Keratinocyte (primary cell): ENCODE measurements around the gene ZNF558. TPM values are rescaled to one million over a fixed set of nuclear protein-coding genes. Genes with fewer than 3 reads are reported as not detected.

ENCODE experiments used
- DNase-seq: peaks from one replicate; pipeline ENCODE4 v3.0.0-alpha.2; 2011; ENCODE audit warnings: low read depth, missing footprints, low spot score
- FAIRE-seq: peaks from 2 replicates; lab custom pipeline; 2011; peaks lifted over from hg19 to GRCh38; lab: Jason Lieb, UNC
- H2AFZ ChIP-seq: 2 replicates; pipeline ENCODE4 v1.6.0; 2012; ENCODE audit warnings: low read length, control low read depth, inconsistent platforms; ENCODE audit not compliant: control insufficient read depth
- H3K27ac ChIP-seq: 2 replicates; pipeline ENCODE4 v1.5.1; 2011; ENCODE audit warnings: low read length; ENCODE audit not compliant: control insufficient read depth, insufficient read depth
- H3K27me3 ChIP-seq: 3 replicates; pipeline ENCODE4 v1.6.0; 2011; ENCODE audit warnings: low read length; ENCODE audit not compliant: control insufficient read depth, insufficient read depth; ENCODE audit errors: extremely low read depth
- H3K36me3 ChIP-seq, 2 experiments: 2 replicates in 1 of 2; 3 replicates in 1 of 2; pipeline ENCODE4 v1.5.1; 2011; ENCODE audit warnings: low read length in 2 of 2, mild to moderate bottlenecking in 1 of 2; ENCODE audit not compliant: control insufficient read depth in 2 of 2, insufficient read depth in 2 of 2; ENCODE audit errors: extremely low read depth in 1 of 2
- H3K4me1 ChIP-seq: 3 replicates; pipeline ENCODE4 v1.5.1; 2011; ENCODE audit warnings: low read length; ENCODE audit not compliant: control insufficient read depth, insufficient read depth; ENCODE audit errors: extremely low read depth
- H3K4me2 ChIP-seq: 3 replicates; pipeline ENCODE4 v1.6.0; 2011; ENCODE audit warnings: low read depth, low read length; ENCODE audit not compliant: control insufficient read depth, insufficient read depth; ENCODE audit errors: extremely low read depth
- H3K4me3 ChIP-seq, 3 experiments: fragments of 200-600 bp in 1 of 3; sonication (generic) in 1 of 3; 2 replicates in 2 of 3; 3 replicates in 1 of 3; pipeline ENCODE4 v1.5.1; 2011 to 2016; ENCODE audit warnings: low read length in 3 of 3, mild to moderate bottlenecking in 3 of 3, control low read depth in 2 of 3, inconsistent platforms in 1 of 3, low read depth in 1 of 3, mixed read lengths in 1 of 3, mixed run types in 1 of 3, moderate library complexity in 1 of 3; ENCODE audit not compliant: control insufficient read depth in 2 of 3, insufficient read depth in 2 of 3; ENCODE audit errors: extremely low read depth in 1 of 3
- H3K79me2 ChIP-seq: 2 replicates; pipeline ENCODE4 v1.6.0; 2012; ENCODE audit warnings: low read length; ENCODE audit not compliant: control insufficient read depth, insufficient read depth
- H3K9ac ChIP-seq: 3 replicates; pipeline ENCODE4 v1.6.0; 2011; ENCODE audit warnings: low read length; ENCODE audit not compliant: control insufficient read depth, insufficient read depth; ENCODE audit errors: extremely low read depth
- H3K9me1 ChIP-seq: 3 replicates; pipeline ENCODE4 v1.6.0; 2011; ENCODE audit warnings: low read length; ENCODE audit not compliant: control insufficient read depth, insufficient read depth; ENCODE audit errors: extremely low read depth
- H3K9me3 ChIP-seq: 2 replicates; pipeline ENCODE4 v1.5.1; 2012; ENCODE audit warnings: low read depth, low read length; ENCODE audit not compliant: control insufficient read depth
- H4K20me1 ChIP-seq: 3 replicates; pipeline ENCODE4 v1.6.0; 2011; ENCODE audit warnings: low read length; ENCODE audit not compliant: control insufficient read depth, insufficient read depth; ENCODE audit errors: extremely low read depth
- CTCF ChIP-seq, 3 experiments: IDR thresholded peaks in 1 of 3; conservative IDR thresholded peaks in 1 of 3; optimal IDR thresholded peaks in 1 of 3; 2 replicates in 2 of 3; 3 replicates in 1 of 3; pipeline versions ENCODE3 to v1.5.1; 2011; ENCODE audit warnings: low read length in 3 of 3, mild to moderate bottlenecking in 3 of 3, moderate library complexity in 2 of 3, control low read depth in 1 of 3, inconsistent platforms in 1 of 3; ENCODE audit not compliant: insufficient read depth in 2 of 3; ENCODE audit errors: extremely low read depth in 1 of 3
- EZH2 ChIP-seq: IDR thresholded peaks from one replicate; pipeline ENCODE4 v1.6.1; 2012; ENCODE audit warnings: inconsistent platforms, mild to moderate bottlenecking, low read length, moderate library complexity
- dilution Hi-C: fragments of 300-500 bp; cut with MboI; formaldehyde crosslinking; loops from one replicate; pipeline ENCODE4 v1.7.0; 2020; ENCODE audit warnings: low sequenced_read_pairs; ENCODE audit not compliant: extremely low pct_ligation_motif_present
- polyA plus RNA-seq, 5 experiments: library from polyadenylated mRNA; depleted of rRNA in 3 of 5; stranded (reverse) in 3 of 5; stranded (forward) in 1 of 5; unstranded in 1 of 5; fragments of >200 nt; gene quantifications; 1 replicate in 1 of 5; 2 replicates in 3 of 5; 3 replicates in 1 of 5; pipeline versions ENCODE4 v1.2.1 to v1.2.3, GENCODE V29; 2011 to 2012; ENCODE audit warnings: missing spikeins in 2 of 5, low read depth in 1 of 5, low replicate concordance in 1 of 5

Gene ZNF558
- polyA plus RNA-seq, 1 donor (not counting 4 experiments of a cell fraction or from before 2014, with no cell fraction given) = 17.1 TPM

GRCh38 chr19:8850488-8850887, 18.4 kb upstream of the ZNF558 start:
- Histone ChIP-seq H3K27me3 (no peaks in the 10 kb centered on the region), H3K4me3 (no peak overlapping the region), H3K9me1 (no peaks in the 10 kb centered on the region), H2AFZ (no peak overlapping the region), H3K4me1 (no peaks in the 10 kb centered on the region), H3K27ac (no peak overlapping the region), H3K9ac (no peak overlapping the region), H4K20me1 (no peaks in the 10 kb centered on the region), H3K9me3 (peaks cover 2% of the 10 kb centered on the region), H3K4me2 (no peak overlapping the region), H3K36me3 (no peaks in the 10 kb centered on the region), H3K79me2 (no peaks in the 10 kb centered on the region)
- FAIRE-seq (no peak), DNase-seq (no peak)
- dilution Hi-C loops = no loop called here
- TF ChIP-seq EZH2 (no peak), CTCF (optimal IDR thresholded peaks at IDR 0.05 in 1 of 3, IDR thresholded peaks at IDR 0.05 in 1 of 3, conservative IDR thresholded peaks at IDR 0.05 in 1 of 3; ENCODE audit: extremely low read depth in 1 of 3, insufficient read depth in 2 of 3, low read length in 3 of 3) (no peak)

- peaks cover 2% of the 10 kb centered on the region for H3K9me3 ChIP-seq
- dilution Hi-C loops = no loop called here
- no peaks in the 10 kb centered on the region for H3K36me3 ChIP-seq
- H3K79me2 ChIP-seq = no peaks in the 10 kb centered on the region
- no peaks in the 10 kb centered on the region for H3K27me3 ChIP-seq
- no peaks in the 10 kb centered on the region for H4K20me1 ChIP-seq
- H3K4me1 ChIP-seq = no peaks in the 10 kb centered on the region
- no peak overlapping the region for H3K4me2 ChIP-seq
- H3K9me1 ChIP-seq = no peaks in the 10 kb centered on the region
- TF ChIP-seq CTCF (optimal IDR thresholded peaks at IDR 0.05 in 1 of 3, IDR thresholded peaks at IDR 0.05 in 1 of 3, conservative IDR thresholded peaks at IDR 0.05 in 1 of 3; ENCODE audit: extremely low read depth in 1 of 3, insufficient read depth in 2 of 3, low read length in 3 of 3) = no peak
- no peak for TF ChIP-seq EZH2
- no peak overlapping the region for H3K27ac ChIP-seq
- H3K9ac ChIP-seq = no peak overlapping the region
- H2AFZ ChIP-seq = no peak overlapping the region
- H3K4me3 ChIP-seq = no peak overlapping the region
- DNase-seq (no peak), FAIRE-seq (no peak)
Measured at GRCh38 chr19:8849232-8849631, 17.1 kb upstream of the ZNF558 start.
